RWPE1 (cell line): ENCODE results near the gene RGS3.

Source experiments
- CTCF ChIA-PET: fragments of 350-600 bp; sonication (Branson Sonifier 250); formaldehyde crosslinking; extraction: SDS; loops from one replicate; lab custom pipeline; 2021; lab: Yijun Ruan, JAX
- POLR2A ChIA-PET: fragments of 400-600 bp; formaldehyde crosslinking; extraction: SDS; loops from one replicate; lab custom pipeline; 2020; ENCODE audit warnings: antibody characterized with exemption; ENCODE audit not compliant: low non-redundant PET; lab: Yijun Ruan, JAX
- DNase-seq: peaks from one replicate; pipeline ENCODE4 v3.0.0; 2012; ENCODE audit warnings: low spot score
- H3K27ac ChIP-seq: fragments of 450-650 bp; 2 replicates; pipeline ENCODE4 v1.5.1; 2017
- TF ChIP-seq, protein P1 (sequence below): fragments of 450-650 bp; conservative IDR thresholded peaks from 2 replicates; pipeline ENCODE4 v1.5.1; 2017; ENCODE audit warnings: low read depth, mild to moderate bottlenecking

The RGS3 gene

DNA sequence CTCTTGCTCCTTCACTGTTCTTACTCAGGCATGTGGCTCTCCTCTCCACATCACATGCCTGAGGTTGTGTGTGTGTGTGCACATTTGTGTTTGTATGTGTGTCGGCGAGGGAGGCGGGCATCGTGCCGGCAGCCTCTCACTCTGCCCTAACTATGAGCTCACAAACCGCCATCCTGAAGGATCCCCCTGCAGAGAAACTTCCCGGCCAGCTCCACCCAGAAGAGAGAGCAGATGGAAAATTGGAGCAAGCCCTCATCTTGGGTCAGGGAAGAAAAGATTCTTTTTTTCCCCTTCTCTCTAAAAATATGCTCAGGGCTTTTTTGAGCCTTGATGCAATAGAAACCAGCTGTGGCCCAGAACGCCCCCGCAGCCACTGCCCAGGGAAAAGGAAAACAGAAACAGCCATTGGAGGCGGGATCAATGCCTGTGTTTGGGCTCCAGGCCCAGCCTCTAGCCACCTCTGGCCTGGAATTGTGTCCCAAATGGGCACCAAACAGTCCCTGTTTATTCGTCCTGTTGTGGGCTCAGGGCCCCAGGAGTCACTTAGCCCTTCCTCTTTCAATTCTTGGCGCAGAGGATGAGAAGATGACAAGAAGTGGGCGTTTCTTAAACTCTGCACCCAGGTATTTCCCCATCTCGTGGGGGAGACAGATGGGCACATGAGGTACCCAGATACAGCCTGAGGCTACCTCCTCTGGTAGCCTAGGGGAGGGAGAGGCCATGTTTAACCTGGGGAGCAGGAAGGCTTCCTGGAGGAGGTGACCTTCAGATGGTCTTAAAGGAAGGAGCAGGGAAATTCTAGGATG is 151.5 kb downstream of the RGS3 start:
- no peak for DNase-seq
- TF ChIP-seq, protein P1, sequence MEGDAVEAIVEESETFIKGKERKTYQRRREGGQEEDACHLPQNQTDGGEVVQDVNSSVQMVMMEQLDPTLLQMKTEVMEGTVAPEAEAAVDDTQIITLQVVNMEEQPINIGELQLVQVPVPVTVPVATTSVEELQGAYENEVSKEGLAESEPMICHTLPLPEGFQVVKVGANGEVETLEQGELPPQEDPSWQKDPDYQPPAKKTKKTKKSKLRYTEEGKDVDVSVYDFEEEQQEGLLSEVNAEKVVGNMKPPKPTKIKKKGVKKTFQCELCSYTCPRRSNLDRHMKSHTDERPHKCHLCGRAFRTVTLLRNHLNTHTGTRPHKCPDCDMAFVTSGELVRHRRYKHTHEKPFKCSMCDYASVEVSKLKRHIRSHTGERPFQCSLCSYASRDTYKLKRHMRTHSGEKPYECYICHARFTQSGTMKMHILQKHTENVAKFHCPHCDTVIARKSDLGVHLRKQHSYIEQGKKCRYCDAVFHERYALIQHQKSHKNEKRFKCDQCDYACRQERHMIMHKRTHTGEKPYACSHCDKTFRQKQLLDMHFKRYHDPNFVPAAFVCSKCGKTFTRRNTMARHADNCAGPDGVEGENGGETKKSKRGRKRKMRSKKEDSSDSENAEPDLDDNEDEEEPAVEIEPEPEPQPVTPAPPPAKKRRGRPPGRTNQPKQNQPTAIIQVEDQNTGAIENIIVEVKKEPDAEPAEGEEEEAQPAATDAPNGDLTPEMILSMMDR, result no peak
- ChIA-PET POLR2A (no interaction called here), CTCF (interaction anchor here (0.6 to 0.8 kb wide), 3 partner anchors 8 to 721 kb away, joined by 3 read pairs; no protein-coding TSS in a partner anchor)
- H3K27ac ChIP-seq, result no peak overlapping the region

DNA sequence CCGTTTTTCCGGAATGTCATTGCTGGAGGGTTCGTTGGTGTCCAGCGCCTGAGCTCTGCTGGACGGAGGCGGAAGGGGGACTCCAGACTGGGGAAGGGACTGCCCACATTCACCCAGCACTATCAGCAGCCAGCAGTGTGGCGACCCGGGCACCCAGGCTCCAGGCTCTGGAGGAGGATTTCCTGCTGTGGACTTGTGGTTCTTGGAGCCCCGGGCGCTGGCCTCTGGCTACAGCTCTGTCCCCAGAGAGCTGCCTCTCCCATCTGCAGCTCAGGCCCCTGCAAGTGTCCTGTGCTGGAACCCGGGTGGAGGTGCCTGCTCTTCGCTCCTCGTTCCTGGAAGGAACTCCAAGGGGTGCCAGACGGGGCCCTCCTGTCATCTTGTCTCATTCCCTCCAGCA is 152.6 kb downstream of the RGS3 start:
- POLR2A ChIA-PET, result no interaction called here
- TF ChIP-seq, protein P1, result no peak
- no peak for DNase-seq
- H3K27ac ChIP-seq, result 0 out of 2 replicates have a peak overlapping the region, but pooled peaks have one; percentile 0
- CTCF ChIA-PET, result interaction anchor here (0.6 kb wide), 1 partner anchor 9 kb away, joined by 4 read pairs; no protein-coding TSS in a partner anchor

DNA sequence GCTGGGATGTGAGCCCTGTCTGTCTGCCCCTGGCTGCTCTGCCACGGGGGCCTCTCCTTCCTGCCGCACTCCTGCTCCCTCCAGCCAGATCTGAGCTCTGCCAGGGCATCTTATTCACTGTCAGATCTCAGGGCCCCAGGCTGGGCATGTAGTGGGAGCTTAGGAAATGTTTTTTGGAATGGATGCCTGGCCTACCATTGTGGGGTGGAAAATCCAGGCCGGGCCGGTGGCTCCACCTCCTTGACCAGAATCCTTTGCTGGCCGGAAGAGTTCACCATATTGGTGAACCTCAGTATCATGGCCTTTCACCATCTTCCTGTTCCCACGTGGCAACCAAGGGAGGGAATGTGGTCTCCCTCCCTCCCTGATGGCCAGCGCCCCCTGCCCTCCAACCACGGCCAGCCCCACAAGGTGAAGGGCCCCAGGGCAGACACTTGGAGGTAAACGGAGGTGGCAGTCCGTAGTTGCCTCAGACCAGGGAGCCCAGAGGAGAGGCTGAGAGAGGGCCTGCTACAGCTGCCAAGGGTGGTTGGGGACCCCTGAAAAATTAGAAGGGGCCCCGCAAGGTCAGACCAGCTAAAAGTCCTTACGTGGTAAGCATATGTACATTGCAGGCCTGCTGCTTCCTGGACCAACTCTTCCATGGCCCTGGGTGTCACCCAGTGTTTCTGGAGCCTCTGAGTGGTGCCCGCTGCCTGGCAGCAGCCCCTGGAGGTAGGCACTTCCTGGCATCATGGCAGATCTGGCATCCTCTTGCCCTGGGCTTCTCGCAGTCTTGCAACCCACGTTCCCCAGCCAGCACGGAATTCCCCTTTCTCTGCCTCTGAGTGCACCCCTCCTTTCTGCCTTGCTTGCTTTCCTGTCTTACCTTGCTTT is 153.3 kb downstream of the RGS3 start:
- H3K27ac ChIP-seq, result 0 out of 2 replicates have a peak overlapping the region, but pooled peaks have one; percentile 0
- CTCF ChIA-PET, result interaction anchor here (0.6 kb wide), 1 partner anchor 10 kb away, joined by 4 read pairs; no protein-coding TSS in a partner anchor
- POLR2A ChIA-PET, result no interaction called here
- DNase-seq, result no peak
- TF ChIP-seq, protein P1, result no peak

DNA sequence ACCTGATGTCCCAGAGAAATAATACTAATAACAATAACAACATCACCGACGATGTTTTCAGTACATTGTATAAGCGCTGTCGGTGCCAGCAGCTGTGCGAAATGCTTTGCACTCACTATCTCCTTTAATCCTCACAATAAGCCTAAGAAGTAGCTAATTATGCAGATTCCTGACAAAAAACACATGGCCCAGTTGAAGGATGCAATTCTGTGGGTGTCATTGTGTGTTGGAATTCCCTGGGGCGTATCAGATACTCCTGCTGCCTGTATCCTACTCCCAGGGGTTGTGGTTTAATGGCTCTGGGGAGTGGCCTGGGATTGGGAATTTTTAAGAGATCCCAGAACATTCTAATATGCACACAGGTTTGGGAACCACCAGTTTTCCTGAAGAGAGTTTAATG is 154.0 kb downstream of the RGS3 start:
- DNase-seq, result no peak
- TF ChIP-seq, protein P1, result no peak
- CTCF ChIA-PET, result no interaction called here
- H3K27ac ChIP-seq, result no peak overlapping the region
- POLR2A ChIA-PET, result no interaction called here

DNA sequence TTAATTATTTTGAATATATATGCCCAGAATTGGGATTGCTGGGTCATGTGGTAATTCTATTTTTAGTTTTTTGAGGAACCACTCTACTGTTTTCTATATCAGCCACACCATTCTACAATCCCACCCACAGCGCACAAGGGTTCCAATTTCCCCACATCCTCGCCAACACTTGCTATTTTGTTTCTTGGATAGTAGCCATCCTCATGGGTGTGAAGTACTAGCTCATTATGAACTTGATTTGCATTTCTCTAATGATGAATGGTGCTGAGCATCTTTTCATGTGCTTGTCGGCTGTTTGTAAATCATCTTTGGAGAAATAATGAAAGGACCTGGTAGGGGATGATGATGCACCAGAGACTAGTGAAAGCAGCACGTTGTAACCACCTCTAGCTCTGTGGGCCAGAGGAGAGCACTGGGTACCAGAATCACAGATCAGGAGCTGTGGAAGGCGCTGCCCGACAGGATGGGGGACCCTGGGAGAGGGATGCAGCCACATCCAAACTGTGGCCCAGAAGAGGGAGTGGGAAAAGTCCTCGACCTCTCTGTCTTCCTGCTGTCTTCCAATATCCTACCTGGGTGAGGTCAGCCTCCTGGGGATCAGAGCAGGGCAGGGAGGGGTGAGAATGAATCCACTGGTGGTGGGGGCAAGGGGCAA is 155.4 kb downstream of the RGS3 start:
- no peak for DNase-seq
- TF ChIP-seq, protein P1, result no peak
- no peak overlapping the region for H3K27ac ChIP-seq
- ChIA-PET POLR2A (no interaction called here), CTCF (interaction anchor here (0.6 kb wide), 1 partner anchor 1355 kb away, joined by 4 read pairs; no protein-coding TSS in a partner anchor)
